Glutamatergic neuron (in vitro differentiated cells): ENCODE data around the gene IPPK. TPM values are rescaled to one million over a fixed set of nuclear protein-coding genes. Genes with fewer than 3 reads are reported as not detected.

Source experiments
- DNase-seq: peaks from one replicate; pipeline ENCODE4 v3.0.0; 2022
- H3K27ac Mint-ChIP-seq: one replicate; pipeline ENCODE4 v1.8.0; 2020; ENCODE audit warnings: mild to moderate bottlenecking, mixed read lengths, inconsistent platforms; ENCODE audit not compliant: unreplicated experiment
- H3K27me3 Mint-ChIP-seq: one replicate; pipeline ENCODE4 v1.8.0; 2020; ENCODE audit warnings: mild to moderate bottlenecking, moderate library complexity, mixed read lengths, inconsistent platforms; ENCODE audit not compliant: unreplicated experiment
- H3K36me3 Mint-ChIP-seq: one replicate; pipeline ENCODE4 v1.8.0; 2020; ENCODE audit warnings: mild to moderate bottlenecking, mixed read lengths, inconsistent platforms; ENCODE audit not compliant: unreplicated experiment
- H3K4me1 Mint-ChIP-seq: one replicate; pipeline ENCODE4 v1.8.0; 2020; ENCODE audit warnings: mild to moderate bottlenecking, low read depth, mixed read lengths, inconsistent platforms; ENCODE audit not compliant: unreplicated experiment
- H3K4me3 Mint-ChIP-seq: one replicate; pipeline ENCODE4 v1.8.0; 2020; ENCODE audit warnings: mild to moderate bottlenecking, mixed read lengths, inconsistent platforms; ENCODE audit not compliant: unreplicated experiment
- H3K9me3 Mint-ChIP-seq: one replicate; pipeline ENCODE4 v1.8.0; 2020; ENCODE audit warnings: mild to moderate bottlenecking, moderate library complexity, mixed read lengths, inconsistent platforms; ENCODE audit not compliant: unreplicated experiment
- CTCF ChIP-seq: fragments of 200-600 bp; sonication (generic); IDR thresholded peaks from one replicate; pipeline ENCODE4 v1.5.0; 2021; ENCODE audit not compliant: partially characterized antibody, unreplicated experiment
- total RNA-seq: library from RNA; stranded (reverse); fragmentation: NEBNext Ultra II Directional; extraction: Animal tissue kit (Norgen Biotek cat#: 25700); gene quantifications from one replicate; pipeline ENCODE4 v1.2.1, GENCODE V29; 2021; ENCODE audit not compliant: unreplicated experiment

The IPPK gene
- total RNA-seq, 1 donor from 2014 or later, result 7.0 TPM

- H3K4me1 Mint-ChIP-seq, result peaks cover 4% of the 10 kb centered on the region
- H3K27ac Mint-ChIP-seq, result no peak overlapping the region
- H3K4me3 Mint-ChIP-seq, result no peak overlapping the region
- H3K9me3 Mint-ChIP-seq, result peaks cover 2% of the 10 kb centered on the region
- H3K27me3 Mint-ChIP-seq, result peaks cover 9% of the 10 kb centered on the region
- DNase-seq, result no peak
- TF ChIP-seq CTCF, result no peak
- H3K36me3 Mint-ChIP-seq, result peaks cover 6% of the 10 kb centered on the region
Measured at GRCh38 chr9:92655366-92655765, 14.6 kb downstream of the IPPK start.

- Mint-ChIP-seq H3K4me1 (peaks cover under 1% of the 10 kb centered on the region), H3K27me3 (peaks cover 9% of the 10 kb centered on the region), H3K27ac (no peak overlapping the region), H3K36me3 (peaks cover 6% of the 10 kb centered on the region), H3K9me3 (peaks cover 2% of the 10 kb centered on the region), H3K4me3 (no peak overlapping the region)
- TF ChIP-seq CTCF, result no peak
- no peak for DNase-seq
Measured at GRCh38 chr9:92654481-92655301, 15.2 kb downstream of the IPPK start.

- peaks cover 9% of the 10 kb centered on the region for H3K27me3 Mint-ChIP-seq
- H3K4me3 Mint-ChIP-seq, result no peak overlapping the region
- H3K36me3 Mint-ChIP-seq, result peaks cover 6% of the 10 kb centered on the region
- DNase-seq, result no peak
- no peak for TF ChIP-seq CTCF
- no peaks in the 10 kb centered on the region for H3K4me1 Mint-ChIP-seq
- H3K27ac Mint-ChIP-seq, result no peak overlapping the region
- peaks cover 2% of the 10 kb centered on the region for H3K9me3 Mint-ChIP-seq
Measured at GRCh38 chr9:92652461-92652860, 17.5 kb downstream of the IPPK start.

GRCh38 chr9:92650839-92651621 is 18.9 kb downstream of the IPPK start:
- H3K27me3 Mint-ChIP-seq, result peaks cover 7% of the 10 kb centered on the region
- no peak for TF ChIP-seq CTCF
- DNase-seq, result no peak
- no peaks in the 10 kb centered on the region for H3K36me3 Mint-ChIP-seq
- H3K9me3 Mint-ChIP-seq, result peaks cover 2% of the 10 kb centered on the region
- no peak overlapping the region for H3K4me3 Mint-ChIP-seq
- no peaks in the 10 kb centered on the region for H3K4me1 Mint-ChIP-seq
- no peak overlapping the region for H3K27ac Mint-ChIP-seq

GRCh38 chr9:92650296-92650695 is 19.6 kb downstream of the IPPK start:
- no peaks in the 10 kb centered on the region for H3K4me1 Mint-ChIP-seq
- no peak for DNase-seq
- peaks cover 2% of the 10 kb centered on the region for H3K9me3 Mint-ChIP-seq
- H3K36me3 Mint-ChIP-seq, result no peaks in the 10 kb centered on the region
- H3K27ac Mint-ChIP-seq, result no peak overlapping the region
- peaks cover 7% of the 10 kb centered on the region for H3K27me3 Mint-ChIP-seq
- no peak for TF ChIP-seq CTCF
- no peak overlapping the region for H3K4me3 Mint-ChIP-seq
